Panc1 (cell line): ENCODE data around the gene SNTG2. TPM values are rescaled to one million over a fixed set of nuclear protein-coding genes. Genes with fewer than 3 reads are reported as not detected.

Source experiments
- ATAC-seq: fragments of 200-7000 bp; cut with Tn5 transposase; 2 replicates; pipeline ENCODE4 v1.9.1; 2020; ENCODE audit warnings: mild to moderate bottlenecking, moderate library complexity
- BruUV-seq: library from RNA; stranded (reverse); fragments of 400-500 nt; replicated peaks from 2 replicates; lab custom pipeline; 2021; lab: Mats Ljungman, UMichigan
- CTCF ChIA-PET: fragments of 300-600 bp; sonication (Branson Sonifier 250); formaldehyde crosslinking; loops from one replicate; lab custom pipeline; 2022; ENCODE audit warnings: antibody characterized with exemption; lab: Charles Lee
- POLR2A ChIA-PET: fragments of 300-600 bp; sonication (Branson Sonifier 250); formaldehyde crosslinking; loops from one replicate; lab custom pipeline; 2022; ENCODE audit warnings: antibody characterized with exemption; lab: Charles Lee
- DNase-seq: peaks from one replicate; pipeline ENCODE4 v3.0.0-alpha.2; 2010; ENCODE audit warnings: low read depth, low spot score
- H3K27ac ChIP-seq: 2 replicates; pipeline ENCODE4 v1.5.1; 2011; ENCODE audit warnings: mild to moderate bottlenecking, low read length, inconsistent platforms
- H3K27me3 ChIP-seq: fragments of 200-500 bp; sonication (Bioruptor generic); 2 replicates; pipeline ENCODE4 v1.6.0; 2014; ENCODE audit warnings: low read length, inconsistent platforms; ENCODE audit not compliant: control insufficient read depth, insufficient read depth
- H3K36me3 ChIP-seq: fragments of 200-500 bp; sonication (Bioruptor generic); 2 replicates; pipeline ENCODE4 v1.5.1; 2014; ENCODE audit warnings: inconsistent platforms, mild to moderate bottlenecking, low read length, moderate library complexity; ENCODE audit not compliant: control insufficient read depth, insufficient read depth
- H3K4me1 ChIP-seq: 2 replicates; pipeline ENCODE4 v1.5.1; 2011; ENCODE audit warnings: inconsistent platforms, mild to moderate bottlenecking, low read length, moderate library complexity; ENCODE audit not compliant: control insufficient read depth, insufficient read depth
- H3K4me3 ChIP-seq, 2 experiments: 2 replicates each; pipeline ENCODE4 v1.5.1; 2011 to 2012; ENCODE audit warnings: low read depth in 2 of 2, low read length in 2 of 2, mild to moderate bottlenecking in 2 of 2, inconsistent platforms in 1 of 2, moderate library complexity in 1 of 2
- H3K9me3 ChIP-seq: fragments of 200-500 bp; sonication (Bioruptor generic); 2 replicates; pipeline ENCODE4 v1.5.1; 2014; ENCODE audit warnings: low read depth, mild to moderate bottlenecking, inconsistent platforms, low read length, moderate library complexity; ENCODE audit not compliant: control insufficient read depth, insufficient read depth
- CTCF ChIP-seq: fragments of 450-650 bp; IDR thresholded peaks from 2 replicates; pipeline ENCODE4 v1.5.1; 2017; ENCODE audit warnings: mild to moderate bottlenecking
- POLR2AphosphoS5 ChIP-seq: IDR thresholded peaks from 2 replicates; pipeline ENCODE4 v1.6.1; 2012; ENCODE audit warnings: mild to moderate bottlenecking, low read depth, low read length, moderate library complexity
- REST ChIP-seq, 2 experiments: IDR thresholded peaks; 2 replicates each; pipeline ENCODE4 v1.6.1; 2011 to 2012; ENCODE audit warnings: low read depth in 2 of 2, control low read depth in 1 of 2, low read length in 1 of 2, mild to moderate bottlenecking in 1 of 2, moderate library complexity in 1 of 2; ENCODE audit not compliant: insufficient read depth in 1 of 2
- SIN3A ChIP-seq: IDR thresholded peaks from 2 replicates; pipeline ENCODE4 v1.6.1; 2012; ENCODE audit warnings: low read depth, mild to moderate bottlenecking, low read length, moderate library complexity, borderline replicate concordance; ENCODE audit not compliant: insufficient read depth
- TCF7L2 ChIP-seq: IDR thresholded peaks from 2 replicates; pipeline ENCODE4 v1.6.1; 2011; ENCODE audit warnings: mild to moderate bottlenecking, low read depth, low read length, inconsistent platforms
- in situ Hi-C: cut with HindIII; loops from 2 replicates; pipeline ENCODE4 v1.10.0; 2016; ENCODE audit warnings: low sequenced_read_pairs, low pct_unique_long_range_greater_than_20kb
- intact Hi-C: fragments of 100-400 bp; cut with micrococcal nuclease; formaldehyde crosslinking; loops from one replicate; pipeline ENCODE4 v1.10.0; 2022; ENCODE audit not compliant: unreplicated experiment
- total RNA-seq: library from RNA; stranded (reverse); gene quantifications from one replicate; pipeline ENCODE4 v1.2.1, GENCODE V29; 2021; ENCODE audit not compliant: unreplicated experiment

SNTG2 gene
- total RNA-seq, 1 experiment from 2014 or later: not detected

GRCh38 chr2:1203772-1204171, 253.1 kb downstream of the SNTG2 start:
- intact Hi-C loops: no loop called here
- CTCF ChIA-PET: no interaction called here
- TF ChIP-seq TCF7L2: no peak
- no peak for TF ChIP-seq CTCF
- no peak for TF ChIP-seq SIN3A
- no peak for TF ChIP-seq REST (IDR thresholded peaks at IDR 0.05; ENCODE audit: insufficient read depth in 1 of 2, low read depth in 2 of 2, low read length in 1 of 2)
- TF ChIP-seq POLR2AphosphoS5: no peak
- Histone ChIP-seq H3K4me1 (no peaks in the 10 kb centered on the region), H3K27me3 (no peaks in the 10 kb centered on the region), H3K36me3 (no peaks in the 10 kb centered on the region), H3K9me3 (peaks cover 4% of the 10 kb centered on the region; the same call in 1 of the 2 replicates), H3K27ac (no peak overlapping the region), H3K4me3 (no peak overlapping the region)
- DNase-seq: no peak
- ATAC-seq: no peak
- in situ Hi-C loops: no loop called here
- POLR2A ChIA-PET: no interaction called here
- BruUV-seq: no TSS peak

GRCh38 chr2:1205853-1206252, 255.2 kb downstream of the SNTG2 start:
- ChIA-PET POLR2A (no interaction called here), CTCF (no interaction called here)
- Histone ChIP-seq H3K4me1 (no peaks in the 10 kb centered on the region), H3K4me3 (no peak overlapping the region), H3K9me3 (peaks cover 4% of the 10 kb centered on the region; the same call in 1 of the 2 replicates), H3K36me3 (no peaks in the 10 kb centered on the region), H3K27me3 (no peaks in the 10 kb centered on the region), H3K27ac (no peak overlapping the region)
- DNase-seq: no peak
- in situ Hi-C loops (no loop called here), intact Hi-C loops (no loop called here)
- TF ChIP-seq SIN3A (no peak), TCF7L2 (no peak), POLR2AphosphoS5 (no peak), REST (IDR thresholded peaks at IDR 0.05; ENCODE audit: insufficient read depth in 1 of 2, low read depth in 2 of 2, low read length in 1 of 2) (no peak), CTCF (no peak)
- no TSS peak for BruUV-seq
- ATAC-seq: no peak
